ENCODE results near the gene MAPK8IP1. TPM values are rescaled to one million over a fixed set of nuclear protein-coding genes. Genes with fewer than 3 reads are reported as not detected.

MAPK8IP1 gene
- total RNA-seq, 4 donors from 2014 or later = 7.5 to 20.6 (median 16.1) TPM

DNA sequence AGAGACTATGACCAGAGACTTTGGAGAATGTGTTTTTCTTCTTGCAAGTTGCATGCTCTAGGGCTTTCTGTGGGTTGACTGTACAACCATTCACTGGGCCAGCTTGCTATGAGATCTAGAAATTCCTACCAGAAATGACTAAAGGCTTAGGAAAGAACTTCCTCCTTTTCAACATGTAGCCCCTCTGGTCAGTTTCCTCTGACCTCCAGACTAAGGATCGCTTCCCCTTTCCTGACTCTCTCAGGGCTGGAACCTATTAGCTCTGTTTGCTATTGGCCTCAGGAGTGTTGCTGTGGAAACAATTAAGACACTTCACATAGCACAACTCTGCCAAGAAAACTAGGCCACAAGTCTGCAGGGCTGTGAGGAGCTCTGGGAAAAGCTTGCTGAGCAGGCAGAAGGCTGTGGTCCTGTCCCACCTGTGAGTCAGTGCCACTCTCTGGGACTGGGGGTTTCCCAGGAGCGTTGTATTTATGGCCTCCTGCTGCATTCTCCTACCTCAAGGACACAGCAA, 27.4 kb upstream of the MAPK8IP1 start:
- Histone ChIP-seq H3K9me3 (no peaks in the 10 kb centered on the region), H3K36me3 (peaks cover 24 to 54% (median 38%) of the 10 kb centered on the region in 4 donors), H3K4me1 (peaks cover 79 to 88% (median 81%) of the 10 kb centered on the region in 4 donors), H3K27ac (replicated peaks in 1 of 4) (peak overlapping the region; percentile 84 to 99 (median 94)), H3K27me3 (no peaks in the 10 kb centered on the region), H3K4me3 (no peak overlapping the region)
- 0% methylated on average over 1 of the region's 2 CpGs for WGBS
- TF ChIP-seq CTCF (IDR thresholded peaks at IDR 0.05) (no peak), POLR2AphosphoS5 (IDR thresholded peaks at IDR 0.05) (peak; percentile 47 to 63)
- intact Hi-C loops (cut with DNase I) = no loop called here
- DNase-seq (ENCODE audit: extremely low spot score) = no peak

GRCh38 chr11:45858751-45859398, 26.6 kb upstream of the MAPK8IP1 start:
- DNase-seq (ENCODE audit: extremely low spot score) = no peak
- Histone ChIP-seq H3K4me1 (peaks cover 70 to 84% (median 73%) of the 10 kb centered on the region in 4 donors), H3K27ac (replicated peaks in 1 of 4) (peak overlapping the region; percentile 84 to 99 (median 94)), H3K36me3 (peaks cover 33 to 63% (median 46%) of the 10 kb centered on the region in 4 donors), H3K4me3 (peak overlapping the region in 2 of 4 donors; percentile 12 to 13), H3K9me3 (no peaks in the 10 kb centered on the region), H3K27me3 (no peaks in the 10 kb centered on the region)
- intact Hi-C loops (cut with DNase I) = no loop called here
- TF ChIP-seq POLR2AphosphoS5 (IDR thresholded peaks at IDR 0.05) (no peak), CTCF (IDR thresholded peaks at IDR 0.05) (no peak), POLR2A (IDR thresholded peaks at IDR 0.05; ENCODE audit: low read depth) (no peak), EP300 (IDR thresholded peaks at IDR 0.05) (no peak)
- 82% methylated on average over 5 of the region's 5 CpGs for WGBS

DNA sequence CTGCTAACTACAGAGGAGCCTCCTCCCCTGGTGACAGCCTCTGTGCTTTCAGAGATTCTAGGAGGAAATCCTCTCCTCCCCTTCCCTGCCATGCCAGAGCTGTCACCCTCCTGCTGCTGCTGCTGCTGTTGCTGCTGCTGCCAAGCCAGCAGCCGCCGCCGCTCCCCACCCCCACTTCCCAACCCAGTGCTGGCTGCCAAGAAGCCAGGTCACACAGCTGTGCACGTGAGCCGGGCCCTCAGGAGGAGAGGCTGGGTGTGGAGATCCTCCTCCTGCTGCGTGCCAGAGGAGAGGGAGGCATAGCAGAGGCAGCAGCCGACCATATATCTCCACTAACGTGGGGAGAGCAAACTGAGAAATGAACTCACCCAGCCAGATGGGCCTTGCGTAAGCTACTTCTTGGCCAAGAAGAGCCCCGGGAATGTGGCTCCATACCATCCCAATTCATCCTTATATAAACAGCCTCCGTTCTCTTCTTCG, 25.8 kb upstream of the MAPK8IP1 start:
- peak; percentile 96 for DNase-seq (ENCODE audit: extremely low spot score)
- TF ChIP-seq POLR2AphosphoS5 (IDR thresholded peaks at IDR 0.05) (peak; percentile 91 to 99), CTCF (IDR thresholded peaks at IDR 0.05) (peak in 1 of 3 experiments; percentile 3), EP300 (IDR thresholded peaks at IDR 0.05) (peak; percentile 63), POLR2A (IDR thresholded peaks at IDR 0.05; ENCODE audit: low read depth) (no peak)
- Histone ChIP-seq H3K4me3 (peak overlapping the region in 2 of 4 donors; percentile 12 to 13), H3K9me3 (no peaks in the 10 kb centered on the region), H3K27me3 (no peaks in the 10 kb centered on the region), H3K27ac (replicated peaks in 1 of 4) (peak overlapping the region; percentile 84 to 99 (median 94)), H3K4me1 (peaks cover 62 to 76% (median 66%) of the 10 kb centered on the region in 4 donors), H3K36me3 (peaks cover 35 to 71% (median 55%) of the 10 kb centered on the region in 4 donors)
- intact Hi-C loops (cut with DNase I) = no loop called here
- WGBS = 27% methylated on average over 8 of the region's 12 CpGs

GRCh38 chr11:45860348-45860747, 25.1 kb upstream of the MAPK8IP1 start:
- Histone ChIP-seq H3K27ac (replicated peaks in 1 of 4) (peak overlapping the region; percentile 84 to 99 (median 94)), H3K36me3 (peaks cover 39 to 78% (median 61%) of the 10 kb centered on the region in 4 donors), H3K4me1 (peaks cover 56 to 70% (median 59%) of the 10 kb centered on the region in 4 donors), H3K9me3 (no peaks in the 10 kb centered on the region), H3K4me3 (no peak overlapping the region), H3K27me3 (no peaks in the 10 kb centered on the region)
- DNase-seq (ENCODE audit: extremely low spot score) = no peak
- intact Hi-C loops (cut with DNase I) = no loop called here
- TF ChIP-seq CTCF (IDR thresholded peaks at IDR 0.05) (no peak), POLR2AphosphoS5 (IDR thresholded peaks at IDR 0.05) (no peak), EP300 (IDR thresholded peaks at IDR 0.05) (no peak), POLR2A (IDR thresholded peaks at IDR 0.05; ENCODE audit: low read depth) (no peak)
- WGBS = 85% methylated on average over 5 of the region's 5 CpGs

Data from esophagus muscularis mucosa (tissue), 4 donors.